Measurements from ENCODE around the gene TRAM2.

TRAM2 gene

GRCh38 chr6:52544602-52545405, 32.1 kb downstream of the TRAM2 start:
- no peak for DNase-seq

GRCh38 chr6:52543729-52544601, 32.9 kb downstream of the TRAM2 start:
- no peak for DNase-seq

DNA sequence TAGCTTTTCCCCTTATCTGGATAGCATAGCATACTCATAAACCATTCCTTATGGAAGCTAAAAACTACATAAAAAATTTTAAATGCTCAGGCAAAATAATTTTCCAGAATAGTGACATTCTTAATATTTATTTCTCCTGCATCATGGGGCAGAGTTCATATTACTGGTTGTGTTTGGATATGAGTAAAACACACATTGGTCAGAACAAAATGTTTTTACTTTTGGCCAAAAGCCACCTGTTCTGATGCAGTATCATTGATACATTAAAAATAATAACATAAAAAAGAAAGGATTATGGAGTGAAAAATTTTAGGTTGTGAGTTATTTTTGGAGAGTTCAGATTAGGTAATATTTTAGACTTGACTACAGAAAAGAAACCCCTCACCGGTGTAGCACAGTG, 33.6 kb downstream of the TRAM2 start:
- DNase-seq: no peak

DNA sequence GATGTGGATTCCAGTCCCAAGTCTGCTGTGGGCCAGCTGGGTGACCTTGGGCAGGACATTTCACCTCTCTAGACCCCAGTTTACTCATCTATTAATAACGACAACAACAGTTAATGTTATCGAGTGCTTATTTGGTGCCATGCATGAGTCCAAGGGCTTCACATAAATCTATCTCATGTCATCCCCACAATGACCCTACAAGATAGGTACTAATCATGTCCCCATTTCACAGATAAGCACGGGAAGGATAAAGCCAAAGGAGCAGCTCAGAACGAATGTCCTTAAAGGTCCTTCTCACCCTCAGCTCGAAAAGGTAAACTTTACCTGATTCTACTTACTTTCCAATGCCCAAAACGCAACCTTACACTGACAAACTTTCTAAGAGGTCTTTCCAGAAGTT, 35.7 kb downstream of the TRAM2 start:
- DNase-seq: no peak

- DNase-seq: no peak
These were observed 36.5 kb downstream of the TRAM2 start for GRCh38 chr6:52540286-52540902.

GRCh38 chr6:52539607-52540006, 37.3 kb downstream of the TRAM2 start:
- DNase-seq: no peak

DNA sequence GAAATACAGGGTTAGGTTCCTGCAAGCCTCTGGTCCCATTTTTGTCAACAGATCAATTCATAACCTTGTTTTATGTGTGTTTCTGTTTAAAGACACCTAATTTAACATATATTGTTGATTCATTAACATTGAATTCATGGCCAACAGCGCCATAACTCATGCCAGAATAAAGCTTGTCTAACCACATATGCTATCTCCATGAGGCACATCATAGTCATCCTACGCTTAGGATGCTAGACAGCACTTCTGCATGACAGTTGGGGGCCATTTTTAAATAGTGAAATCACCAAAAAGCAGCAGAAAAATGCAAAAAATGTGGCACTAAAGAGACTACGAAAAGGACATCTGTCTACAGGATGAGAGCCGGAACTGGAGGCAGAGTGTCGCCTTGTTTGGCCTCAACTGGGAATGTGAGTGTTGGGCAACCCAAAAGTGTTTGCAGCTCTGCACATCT, 37.9 kb downstream of the TRAM2 start:
- DNase-seq: no peak

- DNase-seq: no peak
These were observed 38.5 kb downstream of the TRAM2 start for GRCh38 chr6:52538252-52538900.

DNA sequence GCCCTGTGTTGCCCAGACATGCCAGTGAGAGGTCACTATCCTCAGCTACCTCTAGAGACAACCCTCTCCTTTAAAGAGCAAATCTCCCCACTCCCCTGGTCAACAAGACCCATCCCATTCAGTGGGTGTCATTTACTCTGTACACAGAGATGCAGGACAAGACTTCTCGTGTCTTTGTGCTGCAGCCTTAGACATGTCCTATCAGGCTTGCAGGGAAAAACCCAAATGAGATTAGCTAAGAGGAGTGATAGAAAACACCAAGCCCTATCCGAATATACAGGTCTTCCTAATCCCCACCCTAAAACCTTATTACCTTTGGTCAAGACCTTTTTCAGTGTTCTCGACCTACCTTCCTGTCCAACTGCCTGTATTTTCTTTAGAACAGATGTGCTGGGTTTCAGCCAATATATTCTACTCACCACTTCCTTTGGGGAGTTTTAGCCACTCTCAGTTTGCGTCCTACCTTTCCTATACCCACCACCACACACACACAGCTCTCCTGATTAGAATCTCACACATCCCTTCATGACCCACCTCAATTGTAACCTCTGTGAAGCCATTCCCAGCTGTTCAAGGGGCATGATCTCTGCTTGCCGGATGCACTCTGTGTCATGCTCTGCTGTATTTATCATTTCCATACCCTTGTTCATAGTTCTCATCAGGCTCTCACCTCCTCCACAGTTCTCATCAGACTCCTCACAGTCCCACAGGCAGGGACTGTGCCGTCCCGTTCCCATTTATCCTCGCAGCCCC, 39.7 kb downstream of the TRAM2 start:
- DNase-seq: no peak

DNA sequence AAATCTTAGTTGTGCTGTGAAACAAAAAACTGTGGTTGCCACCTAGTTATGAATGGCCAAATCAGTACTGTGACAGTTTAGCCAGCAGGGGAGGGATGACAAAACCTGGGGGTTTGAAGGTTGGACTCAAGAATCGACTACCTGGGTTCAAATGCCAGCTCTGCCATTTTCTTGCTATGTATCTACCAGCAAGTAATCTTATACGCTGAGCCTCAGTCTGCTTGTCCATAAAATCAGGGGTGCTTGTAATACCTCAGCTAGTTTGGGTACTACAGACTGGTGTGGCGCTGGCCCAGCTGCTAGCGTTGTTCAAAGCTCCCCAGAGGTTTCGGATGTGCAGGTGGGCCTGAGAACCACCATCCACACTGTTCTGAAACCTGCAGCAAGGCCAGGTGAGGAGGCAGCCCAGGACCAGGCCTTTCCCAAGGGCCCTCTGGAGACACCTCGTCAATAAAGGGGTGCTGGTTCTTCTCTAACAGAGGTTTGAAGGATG, 40.4 kb downstream of the TRAM2 start:
- no peak for DNase-seq

- DNase-seq: no peak
These were observed 41.0 kb downstream of the TRAM2 start for GRCh38 chr6:52535711-52536423.

GRCh38 chr6:52534966-52535390, 41.9 kb downstream of the TRAM2 start:
- DNase-seq: no peak

- no peak for DNase-seq
These were observed 42.5 kb downstream of the TRAM2 start for GRCh38 chr6:52534363-52534762.

- no peak for DNase-seq
These were observed 43.4 kb downstream of the TRAM2 start for GRCh38 chr6:52533491-52533890.

DNA sequence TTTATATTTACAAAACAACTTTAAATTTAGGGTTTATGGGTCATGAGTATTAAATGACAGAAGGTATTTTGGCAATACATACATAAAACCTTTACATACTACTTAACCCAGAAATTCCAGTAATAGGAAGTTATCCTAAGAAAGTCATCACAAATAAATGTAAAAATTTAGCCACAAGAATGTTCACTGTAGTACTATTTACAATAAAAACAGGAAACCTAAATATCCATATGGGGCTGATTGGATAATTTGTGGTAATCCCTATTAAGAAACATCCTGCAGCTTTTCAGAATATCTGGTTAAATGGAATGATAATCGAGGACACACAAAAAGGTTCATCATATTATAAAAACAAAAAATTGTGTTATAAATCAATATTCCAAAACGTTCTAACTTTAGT, 44.4 kb downstream of the TRAM2 start:
- no peak for DNase-seq

DNA sequence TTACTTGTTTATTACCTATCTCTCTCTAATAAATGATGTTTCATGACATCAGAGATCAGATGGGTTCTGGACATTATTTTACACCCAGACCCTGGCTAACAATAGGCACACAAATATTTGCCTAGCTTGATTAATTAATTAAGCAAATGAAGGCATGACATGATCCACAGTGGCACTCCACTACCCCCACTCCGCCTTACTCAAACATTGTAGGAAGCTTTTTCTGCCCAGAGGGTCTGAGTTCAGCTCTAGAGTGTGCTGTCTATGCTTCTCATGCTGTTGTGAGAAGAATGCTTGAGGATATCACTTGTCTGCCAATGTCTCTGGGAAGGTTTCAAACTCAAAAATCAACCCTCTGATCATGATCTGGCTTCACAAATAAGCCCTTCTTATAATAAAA, 45.0 kb downstream of the TRAM2 start:
- DNase-seq: no peak

DNA sequence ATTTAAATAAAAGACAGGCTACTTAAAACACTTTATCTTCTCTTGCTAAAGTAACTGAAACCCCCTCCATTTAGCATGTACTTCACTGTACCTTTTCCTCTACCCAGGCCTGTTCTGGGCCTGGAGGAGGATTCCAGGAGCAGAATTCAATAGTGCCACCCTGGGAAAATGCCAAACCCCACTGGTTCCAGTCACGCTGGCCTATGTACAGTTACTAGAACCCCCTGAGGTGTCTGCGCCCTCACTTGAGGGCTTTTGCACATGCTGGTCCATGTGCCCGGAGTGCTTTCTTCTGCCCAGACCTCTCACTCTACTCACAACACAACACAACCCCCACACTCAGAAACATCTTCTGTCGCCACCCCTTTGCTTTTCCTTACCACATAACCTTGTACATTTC, 45.5 kb downstream of the TRAM2 start:
- no peak for DNase-seq

GRCh38 chr6:52530351-52530750, 46.5 kb downstream of the TRAM2 start:
- no peak for DNase-seq

- DNase-seq: no peak
These were observed 47.5 kb downstream of the TRAM2 start for GRCh38 chr6:52529311-52529710.

DNA sequence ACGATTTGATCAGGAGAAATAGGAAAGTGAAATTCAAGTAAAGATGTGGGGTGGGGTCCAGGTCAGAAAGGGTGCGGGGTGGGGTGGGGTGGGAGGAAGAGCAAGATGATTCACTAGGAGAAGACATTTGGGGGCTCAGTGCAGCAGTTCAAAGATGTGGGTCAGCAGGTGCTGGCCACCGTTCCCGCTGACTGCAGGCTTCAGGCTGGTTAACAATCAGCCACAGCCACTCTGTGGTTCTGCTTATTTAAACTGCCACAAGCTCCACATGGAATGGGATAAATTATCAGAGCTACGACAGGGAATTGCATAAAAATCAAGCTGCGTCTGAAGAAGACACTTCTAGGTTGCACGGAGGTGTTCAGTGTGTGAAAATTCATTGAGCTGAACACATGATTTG, 49.4 kb downstream of the TRAM2 start:
- no peak for DNase-seq

DNA sequence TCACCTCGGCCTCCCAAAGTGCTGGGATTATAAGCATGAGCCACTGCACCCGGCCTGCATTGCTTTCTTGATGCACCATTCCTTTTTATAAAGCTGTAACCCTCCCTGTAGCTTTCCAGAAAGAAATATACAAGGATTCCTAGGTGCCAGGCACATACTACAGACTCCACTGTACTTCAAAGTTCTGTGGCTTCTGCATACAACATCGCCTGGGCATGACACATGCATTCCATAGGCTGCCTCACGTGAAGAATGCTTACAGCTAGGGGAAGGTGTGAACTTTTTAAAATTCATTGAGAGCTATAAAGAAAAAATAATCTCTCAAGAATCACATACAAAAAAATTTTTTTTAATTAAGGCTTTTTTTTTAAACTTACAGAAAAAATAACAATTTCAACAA, 50.2 kb downstream of the TRAM2 start:
- no peak for DNase-seq
